ENCODE data around the gene PRELP.

Gene PRELP

DNA sequence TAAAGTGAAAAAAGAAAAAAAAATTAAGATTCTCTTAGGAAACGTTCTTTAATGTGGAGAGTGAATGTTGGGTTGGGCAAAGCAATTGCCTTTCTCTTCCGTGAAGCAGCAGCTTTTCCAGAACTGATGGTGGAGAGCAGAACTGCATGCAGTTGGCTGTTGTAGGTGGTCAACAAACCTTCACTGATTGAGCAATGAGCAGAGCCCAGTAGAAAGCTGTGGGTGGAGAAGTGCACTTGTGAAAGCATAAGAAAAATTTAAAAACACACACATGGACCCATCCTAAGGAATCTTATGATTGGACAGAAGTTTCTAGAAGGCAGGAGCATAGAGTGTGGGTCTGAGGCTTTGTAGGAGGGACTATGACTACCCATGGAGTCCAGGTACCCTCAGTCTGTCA lies 4.5 kb downstream of the PRELP start:
- Histone ChIP-seq H3K9ac (ENCODE audit: low read length) (peak overlapping the region; percentile 49), H3K36me3 (ENCODE audit: insufficient read depth, low read length) (peaks cover 20% of the 10 kb centered on the region), H3K27me3 (ENCODE audit: control insufficient read depth in 1 of 2, insufficient read depth in 2 of 2, low read length in 2 of 2) (no peaks in the 10 kb centered on the region), H3K27ac (ENCODE audit: low read depth, low read length) (peak overlapping the region; percentile 85), H3K4me3 (ENCODE audit: low read depth in 1 of 2, low read length in 2 of 2) (peak overlapping the region; percentile 5 to 12), H3K9me3 (ENCODE audit: low read length) (no peaks in the 10 kb centered on the region), H3K4me1 (ENCODE audit: insufficient read depth, low read length) (peaks cover 72% of the 10 kb centered on the region)

DNA sequence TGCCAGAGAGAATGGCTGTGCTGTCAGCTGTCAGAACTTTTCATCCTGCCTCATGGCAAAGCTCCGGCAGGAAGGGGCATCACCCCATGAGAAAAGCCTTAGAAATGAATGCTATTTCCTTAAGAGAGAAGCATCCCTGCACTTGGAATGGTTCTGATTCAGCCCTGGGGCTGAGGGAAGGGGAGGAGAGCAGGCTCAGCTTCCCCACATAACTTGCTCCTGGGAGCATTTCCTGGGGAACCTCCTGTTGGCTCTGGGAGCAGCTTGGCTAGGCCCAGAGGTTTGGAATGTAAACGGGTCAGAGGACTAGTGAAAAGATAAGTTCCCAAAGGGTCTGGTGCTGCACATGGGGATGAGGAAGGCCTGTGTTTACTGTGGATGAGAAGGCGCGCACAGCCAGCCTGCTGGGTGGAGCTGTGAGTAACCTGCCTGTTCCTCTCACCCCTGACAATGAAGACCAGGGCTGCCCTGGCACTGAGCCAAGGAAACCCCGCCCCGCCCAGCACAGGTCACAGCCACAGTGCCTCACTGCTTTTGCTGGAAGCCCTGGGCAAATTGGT lies 5.0 kb downstream of the PRELP start:
- H3K9me3 ChIP-seq (ENCODE audit: low read length), result no peaks in the 10 kb centered on the region
- H3K9ac ChIP-seq (ENCODE audit: low read length), result peak overlapping the region; percentile 49
- peaks cover 75% of the 10 kb centered on the region for H3K4me1 ChIP-seq (ENCODE audit: insufficient read depth, low read length)

DNA sequence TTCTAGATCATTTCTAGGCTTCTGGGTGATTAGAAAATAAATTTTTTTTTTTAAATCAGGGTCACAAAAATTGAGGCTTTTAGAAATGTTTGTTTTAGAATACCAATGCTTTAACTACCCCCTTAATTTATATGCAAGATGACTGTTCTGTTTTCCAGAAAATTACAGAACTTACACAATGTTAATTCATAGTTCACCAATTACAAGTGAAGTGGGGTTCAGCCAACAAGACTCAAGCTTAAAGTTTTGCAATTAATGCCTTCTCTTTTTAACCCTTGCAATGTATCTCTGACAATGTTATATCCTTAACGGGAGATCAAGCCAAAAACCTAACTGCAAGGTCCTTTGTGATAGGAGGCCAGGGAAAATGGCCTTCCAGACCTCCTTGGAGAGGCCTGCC lies 5.6 kb downstream of the PRELP start:
- H3K4me1 ChIP-seq (ENCODE audit: insufficient read depth, low read length), result peaks cover 78% of the 10 kb centered on the region
- H3K27me3 ChIP-seq (ENCODE audit: control insufficient read depth in 1 of 2, insufficient read depth in 2 of 2, low read length in 2 of 2), result no peaks in the 10 kb centered on the region
- peak overlapping the region; percentile 85 for H3K27ac ChIP-seq (ENCODE audit: low read depth, low read length)
- H3K36me3 ChIP-seq (ENCODE audit: insufficient read depth, low read length), result peaks cover 31% of the 10 kb centered on the region
- no peaks in the 10 kb centered on the region for H3K9me3 ChIP-seq (ENCODE audit: low read length)
- H3K4me3 ChIP-seq (ENCODE audit: low read depth in 1 of 2, low read length in 2 of 2), result no peak overlapping the region
- no peak overlapping the region for H3K9ac ChIP-seq (ENCODE audit: low read length)

More for the DNA sequence above, 5.0 kb downstream of the PRELP start:
- peaks cover 25% of the 10 kb centered on the region for H3K36me3 ChIP-seq (ENCODE audit: insufficient read depth, low read length)
- H3K27ac ChIP-seq (ENCODE audit: low read depth, low read length), result peak overlapping the region; percentile 85
- no peaks in the 10 kb centered on the region for H3K27me3 ChIP-seq (ENCODE audit: control insufficient read depth in 1 of 2, insufficient read depth in 2 of 2, low read length in 2 of 2)
- peak overlapping the region; percentile 5 to 12 for H3K4me3 ChIP-seq (ENCODE audit: low read depth in 1 of 2, low read length in 2 of 2)

DNA sequence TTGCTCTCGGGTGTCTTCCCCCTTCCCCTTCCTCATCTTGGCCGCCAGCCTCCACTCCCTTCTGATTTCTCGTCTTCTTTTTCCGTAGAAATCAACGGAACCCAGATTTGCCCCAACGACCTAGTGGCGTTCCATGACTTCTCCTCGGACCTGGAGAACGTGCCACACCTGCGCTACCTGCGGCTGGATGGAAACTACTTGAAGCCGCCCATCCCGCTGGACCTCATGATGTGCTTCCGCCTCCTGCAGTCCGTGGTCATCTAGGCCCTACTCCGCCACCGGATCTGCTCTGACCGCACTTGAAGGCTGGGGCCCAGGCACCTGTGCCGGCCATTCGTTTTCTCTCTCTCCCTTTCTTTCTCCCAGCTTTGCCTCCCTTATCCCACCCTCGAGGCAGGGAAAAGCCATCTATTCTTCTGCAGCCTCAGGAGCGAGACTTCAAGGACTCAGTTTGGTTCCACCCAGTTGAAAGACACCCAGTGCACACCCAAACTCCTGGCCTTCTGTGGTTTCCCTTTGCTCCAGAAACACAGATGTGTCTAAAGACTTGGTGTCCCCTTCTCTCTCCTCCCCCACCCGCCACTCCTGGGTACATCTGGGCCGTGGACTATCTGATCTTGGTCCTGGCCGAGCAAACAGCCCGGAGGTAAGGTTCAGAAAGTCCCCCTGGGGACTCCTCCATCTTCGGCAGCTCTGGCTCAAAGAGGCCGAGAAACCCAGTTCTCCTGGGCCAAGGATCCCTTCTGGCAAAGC lies 11.2 kb downstream of the PRELP start:
- Histone ChIP-seq H3K36me3 (ENCODE audit: insufficient read depth, low read length) (peaks cover 50% of the 10 kb centered on the region), H3K4me3 (ENCODE audit: low read depth in 1 of 2, low read length in 2 of 2) (peak overlapping the region in 1 of 2 donors; percentile 16), H3K4me1 (ENCODE audit: insufficient read depth, low read length) (peaks cover 42% of the 10 kb centered on the region), H3K9ac (ENCODE audit: low read length) (peak overlapping the region; percentile 70), H3K9me3 (ENCODE audit: low read length) (no peaks in the 10 kb centered on the region), H3K27me3 (ENCODE audit: control insufficient read depth in 1 of 2, insufficient read depth in 2 of 2, low read length in 2 of 2) (no peaks in the 10 kb centered on the region), H3K27ac (ENCODE audit: low read depth, low read length) (peak overlapping the region; percentile 92)

DNA sequence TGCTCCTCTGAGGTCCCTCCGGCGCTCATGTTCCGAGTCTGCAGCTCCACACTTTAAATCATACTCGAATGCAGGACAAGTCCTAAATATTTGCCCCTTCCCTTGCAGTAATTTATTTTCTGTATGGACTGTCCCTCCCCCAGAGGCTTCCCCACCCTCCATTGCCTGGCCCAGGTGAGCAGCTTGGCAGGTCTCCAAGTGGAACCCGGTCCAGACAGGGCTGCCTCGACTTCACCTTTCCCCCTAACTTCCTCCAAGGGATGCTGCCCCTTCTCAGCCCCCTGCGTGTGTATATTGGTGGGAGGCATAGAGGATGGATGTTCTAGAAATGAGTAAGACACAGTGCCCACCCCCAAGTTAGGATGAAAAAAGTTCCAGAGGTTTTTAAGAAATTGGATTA lies 12.9 kb downstream of the PRELP start:
- peaks cover 46% of the 10 kb centered on the region for H3K36me3 ChIP-seq (ENCODE audit: insufficient read depth, low read length)
- H3K4me1 ChIP-seq (ENCODE audit: insufficient read depth, low read length), result peaks cover 37% of the 10 kb centered on the region
- no peak overlapping the region for H3K4me3 ChIP-seq (ENCODE audit: low read depth in 1 of 2, low read length in 2 of 2)
- H3K27ac ChIP-seq (ENCODE audit: low read depth, low read length), result peak overlapping the region; percentile 92
- no peaks in the 10 kb centered on the region for H3K27me3 ChIP-seq (ENCODE audit: control insufficient read depth in 1 of 2, insufficient read depth in 2 of 2, low read length in 2 of 2)
- H3K9me3 ChIP-seq (ENCODE audit: low read length), result no peaks in the 10 kb centered on the region
- no peak overlapping the region for H3K9ac ChIP-seq (ENCODE audit: low read length)

DNA sequence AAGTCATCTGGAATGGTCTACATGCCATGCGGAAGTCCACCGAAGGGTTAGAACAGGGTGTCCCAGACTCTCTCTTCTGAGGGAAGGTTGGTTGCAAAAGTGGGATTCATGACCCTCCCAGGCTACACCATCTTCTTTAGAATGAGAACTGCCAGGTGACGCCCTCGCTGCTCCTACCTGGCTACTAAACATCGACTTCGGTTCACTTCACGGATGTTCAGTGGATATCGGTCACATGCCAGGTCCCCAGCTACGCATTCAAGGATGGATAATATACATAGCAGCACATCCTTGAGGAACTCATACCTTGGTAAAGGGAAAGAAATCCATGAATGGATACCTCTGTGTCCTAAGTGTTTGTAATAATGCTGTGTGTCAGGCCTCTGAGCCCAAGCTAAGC lies 15.0 kb downstream of the PRELP start:
- no peak overlapping the region for H3K27ac ChIP-seq (ENCODE audit: low read depth, low read length)
- H3K9ac ChIP-seq (ENCODE audit: low read length), result no peak overlapping the region
- no peaks in the 10 kb centered on the region for H3K9me3 ChIP-seq (ENCODE audit: low read length)
- peaks cover 25% of the 10 kb centered on the region for H3K36me3 ChIP-seq (ENCODE audit: insufficient read depth, low read length)
- no peaks in the 10 kb centered on the region for H3K27me3 ChIP-seq (ENCODE audit: control insufficient read depth in 1 of 2, insufficient read depth in 2 of 2, low read length in 2 of 2)
- H3K4me1 ChIP-seq (ENCODE audit: insufficient read depth, low read length), result peaks cover 17% of the 10 kb centered on the region
- no peak overlapping the region for H3K4me3 ChIP-seq (ENCODE audit: low read depth in 1 of 2, low read length in 2 of 2)

DNA sequence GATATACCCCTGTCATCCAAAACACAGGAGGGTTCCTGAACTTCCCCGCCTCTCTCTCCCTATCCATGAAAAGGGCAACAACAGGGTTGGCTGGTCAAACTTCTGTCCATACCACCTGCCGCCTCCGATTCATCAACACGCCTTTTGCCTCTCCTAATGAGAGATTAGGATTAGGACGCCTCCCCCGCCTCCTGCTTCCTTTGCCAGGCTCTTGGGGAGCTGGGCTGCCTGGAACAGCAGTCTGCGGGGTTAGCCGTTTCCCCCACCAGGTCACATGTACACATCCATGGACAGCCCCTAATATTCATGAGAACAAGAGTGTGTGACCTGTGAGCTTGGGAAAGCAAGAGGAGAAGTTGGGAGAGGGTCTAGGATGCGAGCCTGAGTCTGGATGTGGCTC lies 16.1 kb downstream of the PRELP start:
- Histone ChIP-seq H3K9me3 (ENCODE audit: low read length) (no peaks in the 10 kb centered on the region), H3K4me1 (ENCODE audit: insufficient read depth, low read length) (peaks cover 11% of the 10 kb centered on the region), H3K27me3 (ENCODE audit: control insufficient read depth in 1 of 2, insufficient read depth in 2 of 2, low read length in 2 of 2) (no peaks in the 10 kb centered on the region), H3K4me3 (ENCODE audit: low read depth in 1 of 2, low read length in 2 of 2) (no peak overlapping the region), H3K27ac (ENCODE audit: low read depth, low read length) (no peak overlapping the region), H3K9ac (ENCODE audit: low read length) (peak overlapping the region; percentile 13), H3K36me3 (ENCODE audit: insufficient read depth, low read length) (peaks cover 14% of the 10 kb centered on the region)

DNA sequence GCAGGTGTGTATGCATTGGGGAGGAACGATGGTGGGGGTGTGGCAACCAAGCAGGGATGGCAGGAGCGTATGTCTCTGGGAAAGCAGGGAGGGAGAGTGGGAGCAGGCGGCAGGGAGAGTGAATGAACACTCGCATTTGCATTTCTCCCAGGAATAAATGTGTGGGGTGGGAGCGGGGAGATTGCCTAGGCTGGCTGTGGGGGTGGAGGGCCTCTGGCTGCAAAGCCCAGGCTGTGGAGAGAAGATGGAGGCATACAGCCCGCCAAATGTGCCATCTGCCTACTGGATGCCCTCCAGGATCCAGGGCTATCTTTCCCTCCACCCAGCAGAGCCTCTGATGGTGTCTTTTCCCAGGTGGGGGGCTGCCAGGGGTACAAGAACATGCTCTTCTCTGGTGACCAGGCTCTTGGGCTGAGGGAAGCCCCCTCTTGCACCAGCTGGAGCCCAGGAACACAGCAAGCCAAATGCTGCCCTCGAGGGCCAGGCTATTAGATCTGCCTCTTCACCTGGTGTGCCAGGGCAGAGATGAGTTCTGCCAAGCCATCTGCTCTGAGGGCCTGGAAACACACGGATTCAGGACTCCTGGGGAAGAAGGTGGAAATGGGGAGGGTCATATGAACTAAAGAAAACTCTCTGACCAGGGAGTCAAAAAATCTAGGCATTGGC lies 16.6 kb downstream of the PRELP start:
- Histone ChIP-seq H3K27ac (ENCODE audit: low read depth, low read length) (no peak overlapping the region), H3K9ac (ENCODE audit: low read length) (peak overlapping the region; percentile 13), H3K27me3 (ENCODE audit: control insufficient read depth in 1 of 2, insufficient read depth in 2 of 2, low read length in 2 of 2) (no peaks in the 10 kb centered on the region), H3K4me1 (ENCODE audit: insufficient read depth, low read length) (peaks cover 5% of the 10 kb centered on the region), H3K4me3 (ENCODE audit: low read depth in 1 of 2, low read length in 2 of 2) (no peak overlapping the region), H3K9me3 (ENCODE audit: low read length) (no peaks in the 10 kb centered on the region), H3K36me3 (ENCODE audit: insufficient read depth, low read length) (peaks cover 9% of the 10 kb centered on the region)

DNA sequence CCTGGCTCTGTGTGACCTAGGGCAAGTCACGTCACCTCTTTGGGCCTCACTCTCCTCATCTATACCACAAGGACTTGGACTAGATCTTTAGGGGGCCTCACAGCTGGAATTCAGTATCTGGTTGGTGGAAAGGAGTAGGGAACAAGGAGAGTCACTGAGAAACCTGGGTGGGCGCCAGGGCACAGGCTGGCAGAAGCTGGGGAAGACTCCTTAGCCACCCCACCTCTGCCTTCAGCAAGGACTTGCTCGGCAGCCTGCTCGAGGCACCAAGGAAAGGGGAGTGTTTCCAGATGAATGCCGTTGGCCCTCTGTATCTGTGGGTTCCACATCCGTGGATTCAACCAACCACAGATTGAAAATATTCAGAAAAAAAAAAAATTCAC lies 17.1 kb downstream of the PRELP start:
- H3K4me3 ChIP-seq (ENCODE audit: low read depth in 1 of 2, low read length in 2 of 2), result no peak overlapping the region
- H3K27ac ChIP-seq (ENCODE audit: low read depth, low read length), result no peak overlapping the region
- no peaks in the 10 kb centered on the region for H3K9me3 ChIP-seq (ENCODE audit: low read length)
- H3K9ac ChIP-seq (ENCODE audit: low read length), result no peak overlapping the region
- peaks cover 4% of the 10 kb centered on the region for H3K4me1 ChIP-seq (ENCODE audit: insufficient read depth, low read length)
- H3K36me3 ChIP-seq (ENCODE audit: insufficient read depth, low read length), result peaks cover 8% of the 10 kb centered on the region
- H3K27me3 ChIP-seq (ENCODE audit: control insufficient read depth in 1 of 2, insufficient read depth in 2 of 2, low read length in 2 of 2), result no peaks in the 10 kb centered on the region

DNA sequence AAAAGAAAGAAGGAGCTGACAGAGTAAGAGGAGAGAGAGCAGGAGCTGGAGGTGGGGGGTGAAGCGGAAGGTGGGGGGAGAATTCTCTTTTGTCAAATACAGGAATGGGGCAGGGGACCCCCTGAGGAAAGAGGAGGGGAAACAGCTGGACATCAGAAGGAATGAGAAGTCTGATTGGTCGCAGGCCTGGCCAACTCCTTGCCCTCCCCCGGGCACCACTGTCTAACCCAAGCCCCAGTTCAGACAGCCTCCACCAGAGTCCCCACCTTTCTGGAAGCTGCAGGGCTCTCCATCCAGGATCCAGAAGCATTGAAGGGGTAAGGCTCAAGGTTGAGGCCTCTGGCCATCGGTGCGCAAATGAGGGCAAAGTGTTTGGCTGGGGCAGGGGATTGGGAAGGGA lies 18.3 kb downstream of the PRELP start, which contains the start of gene OPTC:
Gene OPTC, plus strand, starts transcription at position 253 of the 400 bp plus-strand sequence. CDS start 1,853 bp downstream, outside the sequence.
- no peak within 1 kb of the TSS for H3K27ac ChIP-seq (ENCODE audit: low read depth, low read length)

DNA sequence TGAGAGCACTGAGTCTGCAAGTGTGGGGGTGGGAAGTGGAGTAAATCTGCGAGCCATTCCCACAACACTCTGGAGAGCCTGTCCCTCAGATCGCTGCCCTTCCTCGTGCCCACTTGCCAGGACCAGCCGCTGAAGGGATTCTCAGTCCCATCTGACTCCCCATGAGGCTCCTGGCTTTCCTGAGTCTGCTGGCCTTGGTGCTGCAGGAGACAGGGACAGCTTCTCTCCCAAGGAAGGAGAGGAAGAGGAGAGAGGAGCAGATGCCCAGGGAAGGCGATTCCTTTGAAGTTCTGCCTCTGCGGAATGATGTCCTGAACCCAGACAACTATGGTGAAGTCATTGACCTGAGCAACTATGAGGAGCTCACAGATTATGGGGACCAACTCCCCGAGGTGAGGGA lies 20.2 kb downstream of the PRELP start:
- H3K9me3 ChIP-seq (ENCODE audit: low read length), result no peaks in the 10 kb centered on the region
- no peak overlapping the region for H3K9ac ChIP-seq (ENCODE audit: low read length)
- no peak overlapping the region for H3K27ac ChIP-seq (ENCODE audit: low read depth, low read length)
- no peaks in the 10 kb centered on the region for H3K36me3 ChIP-seq (ENCODE audit: insufficient read depth, low read length)
- no peak overlapping the region for H3K4me3 ChIP-seq (ENCODE audit: low read depth in 1 of 2, low read length in 2 of 2)
- H3K27me3 ChIP-seq (ENCODE audit: control insufficient read depth in 1 of 2, insufficient read depth in 2 of 2, low read length in 2 of 2), result no peaks in the 10 kb centered on the region
- H3K4me1 ChIP-seq (ENCODE audit: insufficient read depth, low read length), result peaks cover under 1% of the 10 kb centered on the region

More for the DNA sequence above, 18.3 kb downstream of the PRELP start, which contains the start of gene OPTC:
- Histone ChIP-seq H3K27me3 (ENCODE audit: control insufficient read depth in 1 of 2, insufficient read depth in 2 of 2, low read length in 2 of 2) (no peaks in the 10 kb centered on the region), H3K4me1 (ENCODE audit: insufficient read depth, low read length) (no peaks in the 10 kb centered on the region), H3K9me3 (ENCODE audit: low read length) (no peaks in the 10 kb centered on the region), H3K36me3 (ENCODE audit: insufficient read depth, low read length) (peaks cover 7% of the 10 kb centered on the region), H3K9ac (ENCODE audit: low read length) (no peak within 1 kb of the TSS), H3K4me3 (ENCODE audit: low read depth in 1 of 2, low read length in 2 of 2) (no peak within 1 kb of the TSS)

All from muscle layer of colon (tissue), 2 donors.